ENCODE results near the gene ARMH1. TPM values are rescaled to one million over a fixed set of nuclear protein-coding genes. Genes with fewer than 3 reads are reported as not detected.

Gene ARMH1
- total RNA-seq, 1 donor from 2014 or later = 14.5 TPM

- ATAC-seq (no peak), DNase-seq (no peak)
- H3K27me3 ChIP-seq (ENCODE audit: low read depth) = no peaks in the 10 kb centered on the region
- intact Hi-C loops (cut with DNase I) = no loop called here
- no peak for TF ChIP-seq CTCF (IDR thresholded peaks at IDR 0.05)
- no peaks in the 10 kb centered on the region for H3K9me3 ChIP-seq
- H3K4me1 ChIP-seq = no peaks in the 10 kb centered on the region
- peak overlapping the region; percentile 20 for H3K27ac ChIP-seq
- no peak overlapping the region for H3K4me3 ChIP-seq
- peaks cover 100% of the 10 kb centered on the region for H3K36me3 ChIP-seq
These were observed 28.0 kb upstream of the ARMH1 start for GRCh38 chr1:44646261-44647110.

GRCh38 chr1:44647896-44648295 lies 26.6 kb upstream of the ARMH1 start:
- TF ChIP-seq CTCF (IDR thresholded peaks at IDR 0.05) = no peak
- Histone ChIP-seq H3K4me3 (no peak overlapping the region), H3K4me1 (no peaks in the 10 kb centered on the region), H3K27me3 (ENCODE audit: low read depth) (no peaks in the 10 kb centered on the region), H3K9me3 (no peaks in the 10 kb centered on the region), H3K27ac (no peak overlapping the region), H3K36me3 (peaks cover 95% of the 10 kb centered on the region)
- DNase-seq (no peak), ATAC-seq (no peak)
- intact Hi-C loops (cut with DNase I) = no loop called here

GRCh38 chr1:44648529-44649250 lies 25.8 kb upstream of the ARMH1 start:
- no peak overlapping the region for H3K4me3 ChIP-seq
- no peak for TF ChIP-seq CTCF (IDR thresholded peaks at IDR 0.05)
- H3K27ac ChIP-seq = no peak overlapping the region
- no peaks in the 10 kb centered on the region for H3K4me1 ChIP-seq
- no peaks in the 10 kb centered on the region for H3K27me3 ChIP-seq (ENCODE audit: low read depth)
- peaks cover 90% of the 10 kb centered on the region for H3K36me3 ChIP-seq
- no peak for DNase-seq
- H3K9me3 ChIP-seq = no peaks in the 10 kb centered on the region
- no peak for ATAC-seq
- intact Hi-C loops (cut with DNase I) = no loop called here

GRCh38 chr1:44649788-44650158 lies 24.7 kb upstream of the ARMH1 start:
- H3K9me3 ChIP-seq = no peaks in the 10 kb centered on the region
- H3K36me3 ChIP-seq = peaks cover 90% of the 10 kb centered on the region
- H3K4me1 ChIP-seq = no peaks in the 10 kb centered on the region
- ATAC-seq = no peak
- DNase-seq = no peak
- H3K4me3 ChIP-seq = no peak overlapping the region
- no peak for TF ChIP-seq CTCF (IDR thresholded peaks at IDR 0.05)
- no peaks in the 10 kb centered on the region for H3K27me3 ChIP-seq (ENCODE audit: low read depth)
- no peak overlapping the region for H3K27ac ChIP-seq
- intact Hi-C loops (cut with DNase I) = no loop called here

- intact Hi-C loops (cut with DNase I) = no loop called here
- TF ChIP-seq CTCF (IDR thresholded peaks at IDR 0.05) = no peak
- Histone ChIP-seq H3K4me3 (no peak overlapping the region), H3K27ac (no peak overlapping the region), H3K4me1 (no peaks in the 10 kb centered on the region), H3K27me3 (ENCODE audit: low read depth) (no peaks in the 10 kb centered on the region), H3K36me3 (peaks cover 85% of the 10 kb centered on the region), H3K9me3 (no peaks in the 10 kb centered on the region)
- ATAC-seq = no peak
- no peak for DNase-seq
These were observed 24.2 kb upstream of the ARMH1 start for GRCh38 chr1:44650159-44650831.

Measured in lower lobe of right lung (tissue), 2 donors.